Testis (tissue), 2 donors: ENCODE measurements around the gene WDFY2.

Experiments
- CTCF ChIP-seq, 3 experiments: fragments of 450-650 bp in 2 of 3; fragments of 200-600 bp in 1 of 3; sonication (generic) in 1 of 3; IDR thresholded peaks; one replicate each; pipeline ENCODE4 v1.5.1; 2016 to 2019; ENCODE audit warnings: antibody characterized with exemption in 3 of 3, mild to moderate bottlenecking in 2 of 3, moderate library complexity in 1 of 3
- POLR2A ChIP-seq: fragments of 450-650 bp; IDR thresholded peaks from one replicate; pipeline ENCODE4 v1.6.1; 2017; ENCODE audit warnings: antibody characterized with exemption, mild to moderate bottlenecking, moderate library complexity

- TF ChIP-seq CTCF (IDR thresholded peaks at IDR 0.05) (no peak), POLR2A (no peak)
Observed at GRCh38 chr13:51541809-51542258, 42.4 kb upstream of the WDFY2 start.
